OCI-LY7 (cell line): Measurements from ENCODE around the gene CHRNB4. TPM values are rescaled to one million over a fixed set of nuclear protein-coding genes. Genes with fewer than 3 reads are reported as not detected.

Experiments
- BruUV-seq: library from RNA; stranded (reverse); fragments of 400-500 nt; replicated peaks from 2 replicates; lab custom pipeline; 2021; lab: Mats Ljungman, UMichigan
- CTCF ChIA-PET: fragments of 300-600 bp; sonication (Branson Sonifier 250); formaldehyde crosslinking; loops from one replicate; lab custom pipeline; 2022; ENCODE audit warnings: antibody characterized with exemption; ENCODE audit not compliant: unreplicated experiment; lab: Charles Lee
- POLR2A ChIA-PET: fragments of 300-600 bp; sonication (Branson Sonifier 250); formaldehyde crosslinking; loops from one replicate; lab custom pipeline; 2022; ENCODE audit warnings: antibody characterized with exemption; lab: Charles Lee
- DNase-seq: peaks from one replicate; pipeline ENCODE4 v3.0.0-alpha.2; 2015; ENCODE audit warnings: low spot score
- H2AFZ ChIP-seq: fragments of 200-600 bp; sonication (generic), shearing (Covaris generic); 2 replicates; pipeline ENCODE4 v1.6.1; 2014; ENCODE audit warnings: mild to moderate bottlenecking, antibody characterized with exemption, low read length, moderate library complexity
- H3K27ac ChIP-seq: fragments of 200-600 bp; sonication (generic); 2 replicates; pipeline ENCODE4 v1.5.1; 2014; ENCODE audit warnings: mixed run types, low read depth, mild to moderate bottlenecking, moderate library complexity, low read length, inconsistent platforms; ENCODE audit not compliant: poor library complexity, severe bottlenecking
- H3K36me3 ChIP-seq: fragments of 200-600 bp; sonication (generic); 2 replicates; pipeline ENCODE4 v1.6.1; 2014; ENCODE audit warnings: mild to moderate bottlenecking, antibody characterized with exemption, low read length, moderate library complexity, mixed read lengths; ENCODE audit not compliant: insufficient read depth
- H3K4me1 ChIP-seq: fragments of 200-600 bp; sonication (generic); 2 replicates; pipeline ENCODE4 v1.5.1; 2014; ENCODE audit warnings: mild to moderate bottlenecking, low read length; ENCODE audit not compliant: insufficient read depth, poor library complexity, severe bottlenecking
- H3K4me2 ChIP-seq: fragments of 200-600 bp; sonication (generic); 2 replicates; pipeline ENCODE4 v1.6.1; 2014; ENCODE audit warnings: mild to moderate bottlenecking, low read length
- H3K4me3 ChIP-seq: fragments of 200-600 bp; sonication (generic); 2 replicates; pipeline ENCODE4 v1.5.1; 2014; ENCODE audit warnings: mild to moderate bottlenecking, low read depth, low read length; ENCODE audit not compliant: poor library complexity, severe bottlenecking
- H3K79me2 ChIP-seq: fragments of 200-600 bp; sonication (generic); 2 replicates; pipeline ENCODE4 v1.6.1; 2016; ENCODE audit warnings: low read depth, mild to moderate bottlenecking, low read length, moderate library complexity, mixed read lengths; ENCODE audit not compliant: insufficient read depth
- H3K9me2 ChIP-seq: fragments of 200-600 bp; sonication (generic); 2 replicates; pipeline ENCODE4 v1.6.1; 2016; ENCODE audit warnings: mild to moderate bottlenecking, low read length, mixed read lengths; ENCODE audit not compliant: insufficient read depth
- H3K9me3 ChIP-seq: fragments of 200-600 bp; sonication (generic); 2 replicates; pipeline ENCODE4 v1.6.1; 2014; ENCODE audit warnings: mild to moderate bottlenecking, mixed run types, low read length, mixed read lengths
- H4K20me1 ChIP-seq: fragments of 200-600 bp; sonication (generic); 2 replicates; pipeline ENCODE4 v1.6.1; 2014; ENCODE audit warnings: mild to moderate bottlenecking, antibody characterized with exemption, low read length, moderate library complexity, mixed read lengths; ENCODE audit not compliant: insufficient read depth
- EZH2phosphoT487 ChIP-seq: fragments of 200-600 bp; sonication (generic); IDR thresholded peaks from 2 replicates; pipeline ENCODE4 v1.6.1; 2018; ENCODE audit warnings: low read depth, borderline replicate concordance, mild to moderate bottlenecking, mixed run types, antibody characterized with exemption, low read length, moderate library complexity, mixed read lengths
- intact Hi-C: fragments of 100-400 bp; cut with micrococcal nuclease; formaldehyde crosslinking; loops from one replicate; pipeline ENCODE4 v1.10.0; 2022; ENCODE audit not compliant: unreplicated experiment
- total RNA-seq, 2 experiments: library from RNA; depleted of rRNA in 1 of 2; stranded (reverse); fragments of >200 nt in 1 of 2; shearing (Covaris generic) in 1 of 2; gene quantifications; 2 replicates each; pipeline ENCODE4 v1.2.3, GENCODE V29; 2014 to 2022
- TF ChIP-seq, protein P1 (sequence below): fragments of 200-600 bp; sonication (generic); conservative IDR thresholded peaks from 2 replicates; pipeline ENCODE4 v1.5.1; 2014; ENCODE audit warnings: mild to moderate bottlenecking, antibody characterized with exemption, low read length, moderate library complexity, mixed read lengths

Gene CHRNB4
- total RNA-seq, 2 experiments from 2014 or later = not detected

DNA sequence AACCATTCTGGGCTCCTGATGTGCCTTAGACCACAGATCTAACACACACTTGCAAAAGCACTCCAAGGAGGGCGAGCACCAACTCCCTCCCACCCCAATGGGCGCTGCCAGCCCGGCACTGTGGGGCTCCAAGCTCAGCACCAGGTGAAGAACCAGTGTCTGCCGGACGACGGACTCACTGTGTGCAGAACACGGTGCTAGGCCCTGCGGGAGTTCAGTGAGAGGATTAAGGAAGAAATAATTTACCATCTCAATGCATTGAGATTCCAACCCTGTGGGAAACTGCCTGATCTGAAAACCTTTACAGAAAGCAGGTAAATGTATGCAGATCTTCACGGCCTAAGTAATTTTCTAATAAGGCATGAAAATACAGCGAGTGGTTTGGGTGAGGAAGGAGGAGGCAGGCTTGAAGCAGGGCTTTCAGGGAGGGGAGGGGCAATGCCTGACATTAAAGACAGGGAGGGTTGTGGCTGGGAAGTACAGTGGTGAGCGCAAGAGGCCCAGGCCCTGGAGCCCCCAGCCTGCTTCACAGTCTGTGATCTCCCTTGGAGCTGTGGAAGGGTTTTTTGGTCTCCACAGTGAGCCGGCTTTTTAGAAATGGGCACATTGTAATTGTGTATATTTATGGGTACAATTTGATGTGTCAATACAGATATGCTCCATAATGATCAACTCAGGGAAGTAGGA, 35.6 kb upstream of the CHRNB4 start:
- Histone ChIP-seq H3K4me1 (no peaks in the 10 kb centered on the region), H4K20me1 (no peaks in the 10 kb centered on the region), H3K9me3 (no peaks in the 10 kb centered on the region), H2AFZ (no peak overlapping the region), H3K9me2 (no peaks in the 10 kb centered on the region), H3K79me2 (no peaks in the 10 kb centered on the region), H3K4me3 (no peak overlapping the region), H3K27ac (no peak overlapping the region), H3K36me3 (no peaks in the 10 kb centered on the region), H3K4me2 (no peak overlapping the region)
- intact Hi-C loops = no loop called here
- ChIA-PET POLR2A (no interaction called here), CTCF (no interaction called here)
- BruUV-seq = no TSS peak
- TF ChIP-seq EZH2phosphoT487 = no peak
- TF ChIP-seq, protein P1, sequence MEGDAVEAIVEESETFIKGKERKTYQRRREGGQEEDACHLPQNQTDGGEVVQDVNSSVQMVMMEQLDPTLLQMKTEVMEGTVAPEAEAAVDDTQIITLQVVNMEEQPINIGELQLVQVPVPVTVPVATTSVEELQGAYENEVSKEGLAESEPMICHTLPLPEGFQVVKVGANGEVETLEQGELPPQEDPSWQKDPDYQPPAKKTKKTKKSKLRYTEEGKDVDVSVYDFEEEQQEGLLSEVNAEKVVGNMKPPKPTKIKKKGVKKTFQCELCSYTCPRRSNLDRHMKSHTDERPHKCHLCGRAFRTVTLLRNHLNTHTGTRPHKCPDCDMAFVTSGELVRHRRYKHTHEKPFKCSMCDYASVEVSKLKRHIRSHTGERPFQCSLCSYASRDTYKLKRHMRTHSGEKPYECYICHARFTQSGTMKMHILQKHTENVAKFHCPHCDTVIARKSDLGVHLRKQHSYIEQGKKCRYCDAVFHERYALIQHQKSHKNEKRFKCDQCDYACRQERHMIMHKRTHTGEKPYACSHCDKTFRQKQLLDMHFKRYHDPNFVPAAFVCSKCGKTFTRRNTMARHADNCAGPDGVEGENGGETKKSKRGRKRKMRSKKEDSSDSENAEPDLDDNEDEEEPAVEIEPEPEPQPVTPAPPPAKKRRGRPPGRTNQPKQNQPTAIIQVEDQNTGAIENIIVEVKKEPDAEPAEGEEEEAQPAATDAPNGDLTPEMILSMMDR = no peak
- no peak for DNase-seq

DNA sequence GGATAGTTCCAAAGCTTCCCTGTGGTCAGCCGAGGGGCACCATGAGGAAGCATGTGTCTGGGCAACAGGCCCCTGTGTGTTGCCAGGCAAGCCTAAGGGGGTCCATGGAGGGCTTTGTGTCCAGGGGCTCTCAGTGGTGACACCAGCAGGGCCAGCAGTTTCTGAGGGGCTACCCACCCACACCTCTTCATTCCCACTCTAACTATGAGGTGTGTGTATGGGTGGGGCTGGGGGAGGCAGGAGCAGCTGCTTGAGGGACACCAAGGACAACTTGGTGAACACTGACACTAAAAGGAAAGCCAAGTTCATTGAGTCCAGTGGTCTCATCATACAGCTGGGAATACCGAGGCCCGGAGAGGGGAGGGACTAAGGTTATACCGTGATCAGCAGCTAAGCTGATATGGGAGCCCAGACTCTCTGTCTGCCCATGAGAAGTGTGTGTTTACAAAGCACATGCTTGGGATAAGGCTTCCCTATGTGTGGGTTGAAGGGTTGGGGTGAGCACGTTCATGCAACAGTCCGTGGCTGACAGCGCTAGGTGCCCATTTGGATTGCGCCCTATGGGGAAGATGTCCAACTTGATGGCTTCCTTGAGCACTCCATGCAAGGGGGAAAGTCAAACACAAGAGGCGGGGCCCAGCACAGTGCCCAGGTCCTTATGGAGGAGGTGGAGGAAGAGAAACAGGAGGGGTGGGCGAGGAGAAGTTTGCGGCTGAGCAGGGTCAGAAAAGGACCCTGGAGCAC, 34.8 kb upstream of the CHRNB4 start:
- Histone ChIP-seq H3K4me2 (no peak overlapping the region), H4K20me1 (no peaks in the 10 kb centered on the region), H3K9me2 (no peaks in the 10 kb centered on the region), H3K36me3 (no peaks in the 10 kb centered on the region), H3K9me3 (no peaks in the 10 kb centered on the region), H3K4me3 (no peak overlapping the region), H2AFZ (no peak overlapping the region), H3K4me1 (no peaks in the 10 kb centered on the region), H3K79me2 (no peaks in the 10 kb centered on the region), H3K27ac (no peak overlapping the region)
- DNase-seq = no peak
- BruUV-seq = no TSS peak
- intact Hi-C loops = no loop called here
- ChIA-PET CTCF (no interaction called here), POLR2A (no interaction called here)
- TF ChIP-seq, protein P1 = no peak
- TF ChIP-seq EZH2phosphoT487 = no peak

DNA sequence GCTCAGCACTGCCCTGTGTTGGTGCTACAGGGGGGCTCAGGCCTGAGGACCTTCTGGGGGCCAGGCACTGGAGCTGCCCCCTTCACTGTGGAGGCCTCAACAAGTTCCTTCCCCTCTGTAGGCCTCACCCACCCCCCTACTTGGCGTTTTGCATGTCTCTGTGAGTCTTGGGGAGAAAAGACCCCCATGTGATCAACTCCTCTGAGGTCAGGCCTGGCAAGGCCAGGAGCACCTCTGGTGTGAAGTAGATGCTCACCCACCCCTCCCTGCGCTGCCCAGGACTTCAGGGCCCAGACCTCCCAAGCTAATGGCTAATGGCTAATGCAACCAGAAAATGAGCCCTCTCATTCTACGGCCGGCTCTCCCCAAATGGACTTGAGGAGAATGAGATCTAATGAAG, 34.2 kb upstream of the CHRNB4 start:
- Histone ChIP-seq H2AFZ (no peak overlapping the region), H3K4me2 (no peak overlapping the region), H3K9me3 (no peaks in the 10 kb centered on the region), H3K79me2 (no peaks in the 10 kb centered on the region), H3K4me1 (no peaks in the 10 kb centered on the region), H3K4me3 (no peak overlapping the region), H3K27ac (no peak overlapping the region), H3K36me3 (no peaks in the 10 kb centered on the region), H4K20me1 (no peaks in the 10 kb centered on the region), H3K9me2 (no peaks in the 10 kb centered on the region)
- intact Hi-C loops = no loop called here
- CTCF ChIA-PET = no interaction called here
- TF ChIP-seq EZH2phosphoT487 = no peak
- TF ChIP-seq, protein P1 = no peak
- DNase-seq = no peak
- POLR2A ChIA-PET = no interaction called here
- BruUV-seq = no TSS peak
